CD14-positive monocyte (primary cell): ENCODE measurements around the gene CCDC188. TPM values are rescaled to one million over a fixed set of nuclear protein-coding genes. Genes with fewer than 3 reads are reported as not detected.

ENCODE experiments used
- DNase-seq, 3 donors: peaks; one replicate each; pipeline ENCODE4 v3.0.0-alpha.2; 2011 to 2022
- H2AFZ ChIP-seq: 2 replicates; pipeline ENCODE4 v1.6.0; 2012; ENCODE audit warnings: mild to moderate bottlenecking, low read depth, low read length, inconsistent platforms; ENCODE audit not compliant: insufficient read depth, poor library complexity, severe bottlenecking
- H3K27ac ChIP-seq, 2 donors: 1 replicate in 1 of 2; 2 replicates in 1 of 2; pipeline ENCODE4 v1.5.1; 2012 to 2013; ENCODE audit warnings: low read length in 2 of 2, control low read depth in 1 of 2, inconsistent platforms in 1 of 2, low read depth in 1 of 2, mild to moderate bottlenecking in 1 of 2
- H3K27me3 ChIP-seq, 2 donors: one replicate each; pipeline versions ENCODE4 v1.6.0 to v1.6.1; 2011 to 2013; ENCODE audit warnings: low read length in 2 of 2; ENCODE audit not compliant: control insufficient read depth in 2 of 2, insufficient read depth in 2 of 2
- H3K36me3 ChIP-seq, 2 donors: replicated peaks in 1 of 2; 1 replicate in 1 of 2; 2 replicates in 1 of 2; pipeline versions ENCODE4 v1.5.1 to v1.6.1; 2012 to 2013; ENCODE audit warnings: low read length in 2 of 2, control low read depth in 1 of 2, inconsistent platforms in 1 of 2, mild to moderate bottlenecking in 1 of 2; ENCODE audit not compliant: insufficient read depth in 2 of 2, control insufficient read depth in 1 of 2
- H3K4me1 ChIP-seq, 2 donors: 1 replicate in 1 of 2; 2 replicates in 1 of 2; pipeline versions ENCODE4 v1.5.1 to v1.6.1; 2012 to 2013; ENCODE audit warnings: low read length in 2 of 2, control low read depth in 1 of 2, inconsistent platforms in 1 of 2, mild to moderate bottlenecking in 1 of 2, moderate library complexity in 1 of 2; ENCODE audit not compliant: insufficient read depth in 2 of 2, control insufficient read depth in 1 of 2
- H3K4me2 ChIP-seq: replicated peaks from 2 replicates; pipeline ENCODE3; 2012; ENCODE audit warnings: low read length, moderate library complexity, mild to moderate bottlenecking; ENCODE audit not compliant: poor library complexity, severe bottlenecking; ENCODE audit errors: extremely low read depth
- H3K4me3 ChIP-seq, 3 experiments: fragments of 200-600 bp in 1 of 3; sonication (generic) in 1 of 3; replicated peaks in 1 of 3; 1 replicate in 2 of 3; 2 replicates in 1 of 3; pipeline ENCODE4 v1.5.1; 2011 to 2013; ENCODE audit warnings: low read length in 3 of 3, mild to moderate bottlenecking in 3 of 3, control low read depth in 2 of 3, low read depth in 2 of 3, inconsistent platforms in 1 of 3, moderate library complexity in 1 of 3
- H3K79me2 ChIP-seq: 2 replicates; pipeline ENCODE4 v1.6.0; 2012; ENCODE audit warnings: mild to moderate bottlenecking, control low read depth, inconsistent platforms, low read length, moderate library complexity; ENCODE audit not compliant: insufficient read depth
- H3K9ac ChIP-seq: 2 replicates; pipeline ENCODE4 v1.6.0; 2017; ENCODE audit warnings: low read length, mild to moderate bottlenecking; ENCODE audit not compliant: insufficient read depth, poor library complexity, severe bottlenecking
- H3K9me3 ChIP-seq, 2 donors: replicated peaks in 1 of 2; 1 replicate in 1 of 2; 2 replicates in 1 of 2; pipeline versions ENCODE4 v1.5.1 to v1.6.1; 2012 to 2013; ENCODE audit warnings: low read length in 2 of 2, control low read depth in 1 of 2; ENCODE audit not compliant: control insufficient read depth in 1 of 2, insufficient read depth in 1 of 2
- H4K20me1 ChIP-seq: 2 replicates; pipeline ENCODE4 v1.6.0; 2012; ENCODE audit warnings: mild to moderate bottlenecking, low read length, control low read depth, moderate library complexity; ENCODE audit not compliant: insufficient read depth
- H3K27ac Mint-ChIP-seq, 7 donors: one replicate each; pipeline ENCODE4 v1.8.0; 2020; ENCODE audit warnings: mild to moderate bottlenecking in 7 of 7, mixed read lengths in 7 of 7, moderate library complexity in 6 of 7, inconsistent platforms in 2 of 7
- H3K27me3 Mint-ChIP-seq, 3 donors: one replicate each; pipeline ENCODE4 v1.8.0; 2021 to 2022; ENCODE audit warnings: low read depth in 3 of 3, mild to moderate bottlenecking in 3 of 3, mixed read lengths in 3 of 3, moderate library complexity in 3 of 3, inconsistent platforms in 1 of 3
- H3K36me3 Mint-ChIP-seq, 2 donors: one replicate each; pipeline ENCODE4 v1.8.0; 2020; ENCODE audit warnings: mixed read lengths in 2 of 2, inconsistent platforms in 1 of 2, mild to moderate bottlenecking in 1 of 2
- H3K4me1 Mint-ChIP-seq: one replicate; pipeline ENCODE4 v1.8.0; 2020; ENCODE audit warnings: mild to moderate bottlenecking, mixed read lengths
- H3K4me3 Mint-ChIP-seq, 2 donors: one replicate each; pipeline ENCODE4 v1.8.0; 2020; ENCODE audit warnings: mild to moderate bottlenecking in 2 of 2, mixed read lengths in 2 of 2, moderate library complexity in 1 of 2
- H3K9me3 Mint-ChIP-seq, 7 donors: one replicate each; pipeline ENCODE4 v1.8.0; 2020 to 2022; ENCODE audit warnings: mixed read lengths in 7 of 7, mild to moderate bottlenecking in 6 of 7, moderate library complexity in 6 of 7, inconsistent platforms in 2 of 7
- CTCF ChIP-seq: fragments of 200-600 bp; IDR thresholded peaks from one replicate; pipeline ENCODE4 v1.8.0; 2022; ENCODE audit warnings: antibody characterized with exemption, mild to moderate bottlenecking
- WGBS: methylation state at CpG from one replicate; pipeline ENCODE4 v1.1.5; 2013; ENCODE audit warnings: missing lambda C conversion rate; ENCODE audit not compliant: insufficient coverage; 5-methylcytosine and 5-hydroxymethylcytosine counted together
- intact Hi-C, 2 donors: fragments of 100-400 bp; cut with micrococcal nuclease; formaldehyde crosslinking; loops; one replicate each; pipeline versions ENCODE4 v1.15.0 to v1.15.1; 2023
- polyA plus RNA-seq, 3 donors: library from polyadenylated mRNA; depleted of rRNA in 1 of 3; unstranded in 2 of 3; stranded (reverse) in 1 of 3; fragments of 300-500 nt in 2 of 3; fragments of >200 nt in 1 of 3; fragmentation: Illumina TruSeq in 2 of 3; gene quantifications; 1 replicate in 2 of 3; 2 replicates in 1 of 3; pipeline ENCODE4 v1.2.3, GENCODE V29; 2012 to 2021

Gene CCDC188
- polyA plus RNA-seq, 3 donors: 0.15 TPM; not detected in 2

DNA sequence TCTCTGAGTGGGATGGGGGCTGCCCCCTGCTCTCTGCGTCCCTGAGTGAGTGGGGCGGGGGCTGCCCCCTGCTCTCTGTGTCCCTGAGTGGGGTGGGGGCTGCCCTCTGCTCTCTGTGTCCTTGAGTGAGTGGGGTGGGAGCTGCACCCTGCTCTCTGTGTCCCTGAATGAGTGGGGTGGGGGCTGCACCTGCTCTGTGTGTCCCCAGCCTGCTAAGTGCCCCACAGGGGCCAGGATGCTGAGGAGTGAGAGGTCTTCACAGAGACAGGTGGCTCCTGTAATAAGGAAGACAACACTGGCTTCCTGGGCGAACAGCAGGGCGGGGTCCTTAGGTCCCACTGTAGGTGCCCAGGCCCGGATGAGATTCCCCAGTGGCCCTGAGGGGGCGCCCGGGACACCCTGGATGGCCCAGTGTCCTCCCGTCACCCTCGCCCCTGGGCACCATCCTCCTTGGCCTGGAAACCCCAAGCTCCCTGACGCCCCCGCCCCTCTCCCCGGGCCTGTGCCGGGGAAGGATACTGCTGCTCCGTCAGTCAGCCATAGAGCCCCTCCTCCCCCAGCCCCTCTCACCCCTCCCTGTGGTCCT lies 3.8 kb upstream of the CCDC188 start:
- intact Hi-C loops: loop anchor here (5.0 kb wide), 1 partner anchor 113 kb away; the partner anchor contains the start of gene RTN4R (in 2 of the 2)
- no peaks in the 10 kb centered on the region for H3K36me3 Mint-ChIP-seq
- peak overlapping the region; percentile 42 for H3K4me2 ChIP-seq
- no peak overlapping the region for H3K4me3 Mint-ChIP-seq
- H3K4me1 ChIP-seq: peaks cover 8 to 9% of the 10 kb centered on the region in 2 donors
- no peaks in the 10 kb centered on the region for H4K20me1 ChIP-seq
- H3K9ac ChIP-seq: no peak overlapping the region
- no peak for TF ChIP-seq CTCF
- peak overlapping the region in 1 of 3 experiments; percentile 46 for H3K4me3 ChIP-seq
- no peak overlapping the region for H3K27ac ChIP-seq
- peaks cover 10% of the 10 kb centered on the region for H3K4me1 Mint-ChIP-seq
- no peak for DNase-seq
- H3K27ac Mint-ChIP-seq: no peak overlapping the region
- H3K27me3 ChIP-seq: no peaks in the 10 kb centered on the region
- no peaks in the 10 kb centered on the region for H3K9me3 ChIP-seq
- H3K36me3 ChIP-seq: no peaks in the 10 kb centered on the region
- no peaks in the 10 kb centered on the region for H3K9me3 Mint-ChIP-seq
- H3K79me2 ChIP-seq: no peaks in the 10 kb centered on the region
- peaks cover 4 to 23% (median 7%) of the 10 kb centered on the region in 3 donors for H3K27me3 Mint-ChIP-seq
- no peak overlapping the region for H2AFZ ChIP-seq
- WGBS: 64% methylated on average over 11 of the region's 14 CpGs

- H2AFZ ChIP-seq: no peak overlapping the region
- Mint-ChIP-seq H3K9me3 (no peaks in the 10 kb centered on the region), H3K27ac (no peak overlapping the region), H3K27me3 (peaks cover 3 to 16% (median 7%) of the 10 kb centered on the region in 3 donors), H3K36me3 (no peaks in the 10 kb centered on the region), H3K4me3 (no peak overlapping the region), H3K4me1 (peaks cover 6% of the 10 kb centered on the region)
- intact Hi-C loops: no loop called here
- no peak overlapping the region for H3K4me3 ChIP-seq
- H3K4me2 ChIP-seq: no peak overlapping the region
- H3K9ac ChIP-seq: no peak overlapping the region
- H3K27ac ChIP-seq: no peak overlapping the region
- no peaks in the 10 kb centered on the region for H3K79me2 ChIP-seq
- no peaks in the 10 kb centered on the region for H3K27me3 ChIP-seq
- H3K4me1 ChIP-seq: peaks cover 8 to 9% of the 10 kb centered on the region in 2 donors
- H3K9me3 ChIP-seq: no peaks in the 10 kb centered on the region
- no peaks in the 10 kb centered on the region for H3K36me3 ChIP-seq
- H4K20me1 ChIP-seq: no peaks in the 10 kb centered on the region
- TF ChIP-seq CTCF: no peak
- no peak for DNase-seq
- WGBS: 87% methylated on average over 15 of the region's 16 CpGs
These were observed 3.1 kb upstream of the CCDC188 start for GRCh38 chr22:20153945-20154344.
